ENCODE data around the gene C10orf105.

C10orf105 gene

GRCh38 chr10:71685554-71686232, 33.9 kb downstream of the C10orf105 start:
- H3K27ac ChIP-seq (ENCODE audit: low read depth, low read length) = no peak overlapping the region
- no peak overlapping the region for H3K4me3 ChIP-seq (ENCODE audit: low read depth, low read length)
- peaks cover 25% of the 10 kb centered on the region for H3K4me1 ChIP-seq (ENCODE audit: control insufficient read depth, insufficient read depth, low read length)
- no peaks in the 10 kb centered on the region for H3K9me3 ChIP-seq (ENCODE audit: control insufficient read depth, insufficient read depth, low read depth, low read length)
- no peaks in the 10 kb centered on the region for H3K36me3 ChIP-seq (ENCODE audit: control insufficient read depth, insufficient read depth, low read length)
- no peaks in the 10 kb centered on the region for H3K27me3 ChIP-seq (ENCODE audit: control insufficient read depth, insufficient read depth, low read length)
- H3K9ac ChIP-seq (ENCODE audit: low read length) = no peak overlapping the region

DNA sequence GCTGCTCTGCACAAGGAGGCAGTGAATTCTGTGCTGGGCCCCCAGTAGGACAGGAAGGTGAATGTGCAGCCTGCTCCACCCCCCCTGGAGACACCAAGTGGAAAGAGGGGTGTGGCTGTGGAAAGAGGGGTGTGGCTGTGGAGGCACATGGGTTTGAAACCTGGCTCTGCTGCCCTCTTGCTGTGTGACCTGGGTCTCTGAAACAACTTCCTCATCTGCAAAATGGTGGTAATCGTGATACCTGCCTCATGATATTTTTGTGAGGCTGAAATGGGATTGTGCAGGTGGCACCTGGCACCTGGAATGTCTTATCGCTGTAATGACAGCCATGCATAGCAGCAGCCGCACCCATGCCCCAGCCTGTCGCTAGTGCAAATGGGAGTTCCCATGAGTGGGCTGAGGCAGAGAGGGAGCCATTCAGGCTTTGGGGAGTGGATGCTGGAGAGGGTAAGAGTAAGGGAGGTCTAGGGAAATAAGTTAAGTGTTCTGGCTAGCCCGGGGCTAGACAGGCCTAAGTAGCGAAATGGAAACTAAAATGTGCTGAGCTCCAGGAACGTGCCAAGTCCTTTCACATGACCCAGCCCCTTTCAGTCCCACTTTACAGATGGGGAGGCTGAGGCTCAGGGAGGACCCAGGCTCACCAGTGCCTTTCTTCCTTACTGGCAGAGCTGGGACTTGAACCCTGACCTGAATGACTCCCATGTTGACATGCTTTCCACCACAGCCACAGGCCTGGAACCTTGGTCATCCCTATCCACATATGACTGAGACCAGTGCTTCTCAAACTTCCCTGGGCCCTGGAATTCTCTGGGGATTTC, 35.0 kb downstream of the C10orf105 start:
- H3K9me3 ChIP-seq (ENCODE audit: control insufficient read depth, insufficient read depth, low read depth, low read length) = no peaks in the 10 kb centered on the region
- no peak overlapping the region for H3K9ac ChIP-seq (ENCODE audit: low read length)
- peaks cover 25% of the 10 kb centered on the region for H3K4me1 ChIP-seq (ENCODE audit: control insufficient read depth, insufficient read depth, low read length)

GRCh38 chr10:71683301-71683700, 36.3 kb downstream of the C10orf105 start:
- peaks cover 25% of the 10 kb centered on the region for H3K4me1 ChIP-seq (ENCODE audit: control insufficient read depth, insufficient read depth, low read length)
- H3K36me3 ChIP-seq (ENCODE audit: control insufficient read depth, insufficient read depth, low read length) = no peaks in the 10 kb centered on the region
- H3K4me3 ChIP-seq (ENCODE audit: low read depth, low read length) = no peak overlapping the region
- no peaks in the 10 kb centered on the region; the same call in 1 of the 2 replicates for H3K27me3 ChIP-seq (ENCODE audit: control insufficient read depth, insufficient read depth, low read length)
- no peak overlapping the region for H3K27ac ChIP-seq (ENCODE audit: low read depth, low read length)
- no peak overlapping the region for H3K9ac ChIP-seq (ENCODE audit: low read length)
- no peaks in the 10 kb centered on the region for H3K9me3 ChIP-seq (ENCODE audit: control insufficient read depth, insufficient read depth, low read depth, low read length)

More for the DNA sequence above, 35.0 kb downstream of the C10orf105 start:
- Histone ChIP-seq H3K4me3 (ENCODE audit: low read depth, low read length) (no peak overlapping the region), H3K27ac (ENCODE audit: low read depth, low read length) (no peak overlapping the region), H3K36me3 (ENCODE audit: control insufficient read depth, insufficient read depth, low read length) (no peaks in the 10 kb centered on the region), H3K27me3 (ENCODE audit: control insufficient read depth, insufficient read depth, low read length) (no peaks in the 10 kb centered on the region)

GRCh38 chr10:71681977-71682376, 37.6 kb downstream of the C10orf105 start:
- H3K27me3 ChIP-seq (ENCODE audit: control insufficient read depth, insufficient read depth, low read length) = no peaks in the 10 kb centered on the region; the same call in 1 of the 2 replicates

GRCh38 chr10:71679425-71679824, 40.2 kb downstream of the C10orf105 start:
- Histone ChIP-seq H3K36me3 (ENCODE audit: control insufficient read depth, insufficient read depth, low read length) (no peaks in the 10 kb centered on the region), H3K9ac (ENCODE audit: low read length) (no peak overlapping the region), H3K4me3 (ENCODE audit: low read depth, low read length) (no peak overlapping the region), H3K4me1 (ENCODE audit: control insufficient read depth, insufficient read depth, low read length) (no peaks in the 10 kb centered on the region), H3K27me3 (ENCODE audit: control insufficient read depth, insufficient read depth, low read length) (no peaks in the 10 kb centered on the region; the same call in 1 of the 2 replicates), H3K27ac (ENCODE audit: low read depth, low read length) (no peak overlapping the region), H3K9me3 (ENCODE audit: control insufficient read depth, insufficient read depth, low read depth, low read length) (no peaks in the 10 kb centered on the region)

More at GRCh38 chr10:71681977-71682376, 37.6 kb downstream of the C10orf105 start:
- no peaks in the 10 kb centered on the region for H3K36me3 ChIP-seq (ENCODE audit: control insufficient read depth, insufficient read depth, low read length)
- peaks cover 20% of the 10 kb centered on the region for H3K4me1 ChIP-seq (ENCODE audit: control insufficient read depth, insufficient read depth, low read length)
- H3K9ac ChIP-seq (ENCODE audit: low read length) = no peak overlapping the region
- no peak overlapping the region for H3K4me3 ChIP-seq (ENCODE audit: low read depth, low read length)
- H3K27ac ChIP-seq (ENCODE audit: low read depth, low read length) = no peak overlapping the region
- H3K9me3 ChIP-seq (ENCODE audit: control insufficient read depth, insufficient read depth, low read depth, low read length) = no peaks in the 10 kb centered on the region

GRCh38 chr10:71678057-71678805, 41.3 kb downstream of the C10orf105 start:
- no peak overlapping the region for H3K9ac ChIP-seq (ENCODE audit: low read length)
- H3K4me3 ChIP-seq (ENCODE audit: low read depth, low read length) = no peak overlapping the region
- H3K27ac ChIP-seq (ENCODE audit: low read depth, low read length) = no peak overlapping the region
- H3K4me1 ChIP-seq (ENCODE audit: control insufficient read depth, insufficient read depth, low read length) = no peaks in the 10 kb centered on the region
- no peaks in the 10 kb centered on the region for H3K36me3 ChIP-seq (ENCODE audit: control insufficient read depth, insufficient read depth, low read length)
- H3K9me3 ChIP-seq (ENCODE audit: control insufficient read depth, insufficient read depth, low read depth, low read length) = no peaks in the 10 kb centered on the region
- no peaks in the 10 kb centered on the region; the same call in 1 of the 2 replicates for H3K27me3 ChIP-seq (ENCODE audit: control insufficient read depth, insufficient read depth, low read length)

DNA sequence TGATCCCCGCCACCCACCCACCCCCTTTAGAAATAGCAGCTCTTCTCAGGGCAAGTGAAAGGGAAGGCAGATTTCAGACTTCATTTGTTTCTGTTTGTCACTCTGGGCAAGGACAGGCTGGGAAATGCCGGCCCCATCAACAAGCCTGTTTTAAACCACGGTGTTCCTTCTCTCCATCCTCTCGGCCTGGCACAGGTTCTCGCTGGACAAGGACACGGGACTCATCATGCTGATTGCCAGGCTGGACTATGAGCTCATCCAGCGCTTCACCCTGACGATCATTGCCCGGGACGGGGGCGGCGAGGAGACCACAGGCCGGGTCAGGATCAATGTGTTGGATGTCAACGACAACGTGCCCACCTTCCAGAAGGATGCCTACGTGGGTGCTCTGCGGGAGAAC, 42.3 kb downstream of the C10orf105 start:
- Histone ChIP-seq H3K9ac (ENCODE audit: low read length) (no peak overlapping the region), H3K4me3 (ENCODE audit: low read depth, low read length) (no peak overlapping the region), H3K27me3 (ENCODE audit: control insufficient read depth, insufficient read depth, low read length) (no peaks in the 10 kb centered on the region; the same call in 1 of the 2 replicates), H3K27ac (ENCODE audit: low read depth, low read length) (no peak overlapping the region), H3K4me1 (ENCODE audit: control insufficient read depth, insufficient read depth, low read length) (no peaks in the 10 kb centered on the region), H3K36me3 (ENCODE audit: control insufficient read depth, insufficient read depth, low read length) (no peaks in the 10 kb centered on the region), H3K9me3 (ENCODE audit: control insufficient read depth, insufficient read depth, low read depth, low read length) (no peaks in the 10 kb centered on the region)

- no peak overlapping the region for H3K27ac ChIP-seq (ENCODE audit: low read depth, low read length)
- no peak overlapping the region for H3K9ac ChIP-seq (ENCODE audit: low read length)
- H3K27me3 ChIP-seq (ENCODE audit: control insufficient read depth, insufficient read depth, low read length) = no peaks in the 10 kb centered on the region; the same call in 1 of the 2 replicates
- no peak overlapping the region for H3K4me3 ChIP-seq (ENCODE audit: low read depth, low read length)
- H3K36me3 ChIP-seq (ENCODE audit: control insufficient read depth, insufficient read depth, low read length) = no peaks in the 10 kb centered on the region
- no peaks in the 10 kb centered on the region for H3K4me1 ChIP-seq (ENCODE audit: control insufficient read depth, insufficient read depth, low read length)
- H3K9me3 ChIP-seq (ENCODE audit: control insufficient read depth, insufficient read depth, low read depth, low read length) = no peaks in the 10 kb centered on the region
Measured at GRCh38 chr10:71675295-71675970, 44.1 kb downstream of the C10orf105 start.

GRCh38 chr10:71671994-71672946, 47.3 kb downstream of the C10orf105 start:
- no peaks in the 10 kb centered on the region for H3K9me3 ChIP-seq (ENCODE audit: control insufficient read depth, insufficient read depth, low read depth, low read length)
- no peak overlapping the region for H3K27ac ChIP-seq (ENCODE audit: low read depth, low read length)
- H3K36me3 ChIP-seq (ENCODE audit: control insufficient read depth, insufficient read depth, low read length) = no peaks in the 10 kb centered on the region
- H3K4me1 ChIP-seq (ENCODE audit: control insufficient read depth, insufficient read depth, low read length) = no peaks in the 10 kb centered on the region
- H3K4me3 ChIP-seq (ENCODE audit: low read depth, low read length) = no peak overlapping the region
- peaks cover 3% of the 10 kb centered on the region; the same call in 1 of the 2 replicates for H3K27me3 ChIP-seq (ENCODE audit: control insufficient read depth, insufficient read depth, low read length)
- no peak overlapping the region for H3K9ac ChIP-seq (ENCODE audit: low read length)

- Histone ChIP-seq H3K27ac (ENCODE audit: low read depth, low read length) (no peak overlapping the region), H3K36me3 (ENCODE audit: control insufficient read depth, insufficient read depth, low read length) (no peaks in the 10 kb centered on the region), H3K4me1 (ENCODE audit: control insufficient read depth, insufficient read depth, low read length) (peaks cover 16% of the 10 kb centered on the region), H3K4me3 (ENCODE audit: low read depth, low read length) (no peak overlapping the region), H3K9ac (ENCODE audit: low read length) (no peak overlapping the region), H3K9me3 (ENCODE audit: control insufficient read depth, insufficient read depth, low read depth, low read length) (no peaks in the 10 kb centered on the region), H3K27me3 (ENCODE audit: control insufficient read depth, insufficient read depth, low read length) (peaks cover 10% of the 10 kb centered on the region; the same call in 1 of the 2 replicates)
Measured at GRCh38 chr10:71667387-71667752, 52.2 kb downstream of the C10orf105 start.
